ENCODE results near the gene EXOC6B.

DNA sequence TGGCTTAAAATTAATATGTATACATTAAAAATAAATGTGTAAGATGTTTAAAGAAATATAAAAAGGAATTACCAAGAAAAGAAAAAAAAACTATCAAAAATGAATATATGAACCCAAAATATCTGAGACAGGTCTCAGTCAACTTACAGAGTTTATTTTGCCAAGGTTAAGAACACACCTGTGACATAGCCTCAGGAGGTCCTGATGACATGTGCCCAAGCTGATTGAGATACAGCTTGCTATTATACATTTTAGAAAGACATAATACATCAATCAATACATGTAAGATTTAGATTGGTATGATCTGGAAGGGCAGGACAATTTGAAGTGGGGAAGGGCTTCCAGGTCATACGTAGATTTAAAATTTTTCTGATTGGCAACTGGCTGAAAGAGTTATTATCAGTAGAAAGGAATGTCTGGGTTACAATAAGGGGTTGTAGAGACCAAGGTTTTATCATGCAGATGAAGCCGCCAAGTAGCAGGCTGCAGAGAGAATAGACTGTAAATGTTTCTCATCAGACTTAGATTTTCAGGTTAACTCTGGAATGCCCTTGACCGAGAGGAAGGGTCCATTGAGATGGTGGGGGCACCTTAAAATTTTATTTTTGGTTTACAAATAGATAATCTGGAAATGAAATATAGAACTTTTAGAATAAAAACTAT lies 74.7 kb downstream of the EXOC6B start:
- TF ChIP-seq, protein P1, sequence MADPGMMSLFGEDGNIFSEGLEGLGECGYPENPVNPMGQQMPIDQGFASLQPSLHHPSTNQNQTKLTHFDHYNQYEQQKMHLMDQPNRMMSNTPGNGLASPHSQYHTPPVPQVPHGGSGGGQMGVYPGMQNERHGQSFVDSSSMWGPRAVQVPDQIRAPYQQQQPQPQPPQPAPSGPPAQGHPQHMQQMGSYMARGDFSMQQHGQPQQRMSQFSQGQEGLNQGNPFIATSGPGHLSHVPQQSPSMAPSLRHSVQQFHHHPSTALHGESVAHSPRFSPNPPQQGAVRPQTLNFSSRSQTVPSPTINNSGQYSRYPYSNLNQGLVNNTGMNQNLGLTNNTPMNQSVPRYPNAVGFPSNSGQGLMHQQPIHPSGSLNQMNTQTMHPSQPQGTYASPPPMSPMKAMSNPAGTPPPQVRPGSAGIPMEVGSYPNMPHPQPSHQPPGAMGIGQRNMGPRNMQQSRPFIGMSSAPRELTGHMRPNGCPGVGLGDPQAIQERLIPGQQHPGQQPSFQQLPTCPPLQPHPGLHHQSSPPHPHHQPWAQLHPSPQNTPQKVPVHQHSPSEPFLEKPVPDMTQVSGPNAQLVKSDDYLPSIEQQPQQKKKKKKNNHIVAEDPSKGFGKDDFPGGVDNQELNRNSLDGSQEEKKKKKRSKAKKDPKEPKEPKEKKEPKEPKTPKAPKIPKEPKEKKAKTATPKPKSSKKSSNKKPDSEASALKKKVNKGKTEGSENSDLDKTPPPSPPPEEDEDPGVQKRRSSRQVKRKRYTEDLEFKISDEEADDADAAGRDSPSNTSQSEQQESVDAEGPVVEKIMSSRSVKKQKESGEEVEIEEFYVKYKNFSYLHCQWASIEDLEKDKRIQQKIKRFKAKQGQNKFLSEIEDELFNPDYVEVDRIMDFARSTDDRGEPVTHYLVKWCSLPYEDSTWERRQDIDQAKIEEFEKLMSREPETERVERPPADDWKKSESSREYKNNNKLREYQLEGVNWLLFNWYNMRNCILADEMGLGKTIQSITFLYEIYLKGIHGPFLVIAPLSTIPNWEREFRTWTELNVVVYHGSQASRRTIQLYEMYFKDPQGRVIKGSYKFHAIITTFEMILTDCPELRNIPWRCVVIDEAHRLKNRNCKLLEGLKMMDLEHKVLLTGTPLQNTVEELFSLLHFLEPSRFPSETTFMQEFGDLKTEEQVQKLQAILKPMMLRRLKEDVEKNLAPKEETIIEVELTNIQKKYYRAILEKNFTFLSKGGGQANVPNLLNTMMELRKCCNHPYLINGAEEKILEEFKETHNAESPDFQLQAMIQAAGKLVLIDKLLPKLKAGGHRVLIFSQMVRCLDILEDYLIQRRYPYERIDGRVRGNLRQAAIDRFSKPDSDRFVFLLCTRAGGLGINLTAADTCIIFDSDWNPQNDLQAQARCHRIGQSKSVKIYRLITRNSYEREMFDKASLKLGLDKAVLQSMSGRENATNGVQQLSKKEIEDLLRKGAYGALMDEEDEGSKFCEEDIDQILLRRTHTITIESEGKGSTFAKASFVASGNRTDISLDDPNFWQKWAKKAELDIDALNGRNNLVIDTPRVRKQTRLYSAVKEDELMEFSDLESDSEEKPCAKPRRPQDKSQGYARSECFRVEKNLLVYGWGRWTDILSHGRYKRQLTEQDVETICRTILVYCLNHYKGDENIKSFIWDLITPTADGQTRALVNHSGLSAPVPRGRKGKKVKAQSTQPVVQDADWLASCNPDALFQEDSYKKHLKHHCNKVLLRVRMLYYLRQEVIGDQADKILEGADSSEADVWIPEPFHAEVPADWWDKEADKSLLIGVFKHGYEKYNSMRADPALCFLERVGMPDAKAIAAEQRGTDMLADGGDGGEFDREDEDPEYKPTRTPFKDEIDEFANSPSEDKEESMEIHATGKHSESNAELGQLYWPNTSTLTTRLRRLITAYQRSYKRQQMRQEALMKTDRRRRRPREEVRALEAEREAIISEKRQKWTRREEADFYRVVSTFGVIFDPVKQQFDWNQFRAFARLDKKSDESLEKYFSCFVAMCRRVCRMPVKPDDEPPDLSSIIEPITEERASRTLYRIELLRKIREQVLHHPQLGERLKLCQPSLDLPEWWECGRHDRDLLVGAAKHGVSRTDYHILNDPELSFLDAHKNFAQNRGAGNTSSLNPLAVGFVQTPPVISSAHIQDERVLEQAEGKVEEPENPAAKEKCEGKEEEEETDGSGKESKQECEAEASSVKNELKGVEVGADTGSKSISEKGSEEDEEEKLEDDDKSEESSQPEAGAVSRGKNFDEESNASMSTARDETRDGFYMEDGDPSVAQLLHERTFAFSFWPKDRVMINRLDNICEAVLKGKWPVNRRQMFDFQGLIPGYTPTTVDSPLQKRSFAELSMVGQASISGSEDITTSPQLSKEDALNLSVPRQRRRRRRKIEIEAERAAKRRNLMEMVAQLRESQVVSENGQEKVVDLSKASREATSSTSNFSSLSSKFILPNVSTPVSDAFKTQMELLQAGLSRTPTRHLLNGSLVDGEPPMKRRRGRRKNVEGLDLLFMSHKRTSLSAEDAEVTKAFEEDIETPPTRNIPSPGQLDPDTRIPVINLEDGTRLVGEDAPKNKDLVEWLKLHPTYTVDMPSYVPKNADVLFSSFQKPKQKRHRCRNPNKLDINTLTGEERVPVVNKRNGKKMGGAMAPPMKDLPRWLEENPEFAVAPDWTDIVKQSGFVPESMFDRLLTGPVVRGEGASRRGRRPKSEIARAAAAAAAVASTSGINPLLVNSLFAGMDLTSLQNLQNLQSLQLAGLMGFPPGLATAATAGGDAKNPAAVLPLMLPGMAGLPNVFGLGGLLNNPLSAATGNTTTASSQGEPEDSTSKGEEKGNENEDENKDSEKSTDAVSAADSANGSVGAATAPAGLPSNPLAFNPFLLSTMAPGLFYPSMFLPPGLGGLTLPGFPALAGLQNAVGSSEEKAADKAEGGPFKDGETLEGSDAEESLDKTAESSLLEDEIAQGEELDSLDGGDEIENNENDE (IDR thresholded peaks at IDR 0.05; ENCODE audit: insufficient replicate concordance, low read length): peak; percentile 36
- TF ChIP-seq CHD2 (IDR thresholded peaks at IDR 0.05; ENCODE audit: low read length) (no peak), EZH2 (IDR thresholded peaks at IDR 0.05; ENCODE audit: low read depth, low read length, severe bottlenecking) (no peak), RNF2 (IDR thresholded peaks at IDR 0.05; ENCODE audit: borderline replicate concordance, low read depth, low read length, missing control alignments, poor library complexity, severe bottlenecking) (no peak), EP300 (IDR thresholded peaks at IDR 0.05; ENCODE audit: borderline replicate concordance in 1 of 2, low read depth in 2 of 2, low read length in 2 of 2) (no peak)
- TF ChIP-seq, protein P2, sequence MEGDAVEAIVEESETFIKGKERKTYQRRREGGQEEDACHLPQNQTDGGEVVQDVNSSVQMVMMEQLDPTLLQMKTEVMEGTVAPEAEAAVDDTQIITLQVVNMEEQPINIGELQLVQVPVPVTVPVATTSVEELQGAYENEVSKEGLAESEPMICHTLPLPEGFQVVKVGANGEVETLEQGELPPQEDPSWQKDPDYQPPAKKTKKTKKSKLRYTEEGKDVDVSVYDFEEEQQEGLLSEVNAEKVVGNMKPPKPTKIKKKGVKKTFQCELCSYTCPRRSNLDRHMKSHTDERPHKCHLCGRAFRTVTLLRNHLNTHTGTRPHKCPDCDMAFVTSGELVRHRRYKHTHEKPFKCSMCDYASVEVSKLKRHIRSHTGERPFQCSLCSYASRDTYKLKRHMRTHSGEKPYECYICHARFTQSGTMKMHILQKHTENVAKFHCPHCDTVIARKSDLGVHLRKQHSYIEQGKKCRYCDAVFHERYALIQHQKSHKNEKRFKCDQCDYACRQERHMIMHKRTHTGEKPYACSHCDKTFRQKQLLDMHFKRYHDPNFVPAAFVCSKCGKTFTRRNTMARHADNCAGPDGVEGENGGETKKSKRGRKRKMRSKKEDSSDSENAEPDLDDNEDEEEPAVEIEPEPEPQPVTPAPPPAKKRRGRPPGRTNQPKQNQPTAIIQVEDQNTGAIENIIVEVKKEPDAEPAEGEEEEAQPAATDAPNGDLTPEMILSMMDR (IDR thresholded peaks at IDR 0.05; ENCODE audit: control extremely low read depth in 1 of 3, insufficient read depth in 1 of 3, low read depth in 1 of 3, low read length in 3 of 3): no peak
